GM18499 (cell line): Measurements from ENCODE around the gene GLB1L.

ENCODE experiments used
- ATAC-seq: cut with Tn5 transposase; IDR thresholded peaks from one replicate; pipeline ENCODE4 v1.9.1; 2021; ENCODE audit warnings: moderate number of reproducible peaks; ENCODE audit not compliant: insufficient read depth, unreplicated experiment

GLB1L gene

GRCh38 chr2:219254590-219255201 lies 9.5 kb upstream of the GLB1L start:
- ATAC-seq, result no peak

GRCh38 chr2:219253753-219254589 lies 8.7 kb upstream of the GLB1L start, which contains the start of gene TUBA4A:
TSS of gene TUBA4A (minus strand) at chr2:219253918. CDS start at chr2:219253858, 60 bp downstream.
- ATAC-seq, result no peak

GRCh38 chr2:219252900-219253752 lies 7.9 kb upstream of the GLB1L start, which contains the start of gene TUBA4B:
TSS of gene TUBA4B (plus strand) at chr2:219253243. CDS start at chr2:219253408, 165 bp downstream.
- no peak for ATAC-seq

GRCh38 chr2:219252570-219252899 lies 7.3 kb upstream of the GLB1L start:
- no peak for ATAC-seq

- no peak for ATAC-seq
Observed at GRCh38 chr2:219252084-219252483, 6.8 kb upstream of the GLB1L start.

GRCh38 chr2:219251656-219252055 lies 6.4 kb upstream of the GLB1L start:
- ATAC-seq, result no peak

- no peak for ATAC-seq
Observed at GRCh38 chr2:219250049-219250781, 5.0 kb upstream of the GLB1L start.

GRCh38 chr2:219249203-219249980 lies 4.1 kb upstream of the GLB1L start:
- peak; percentile 29 for ATAC-seq

- ATAC-seq, result no peak
Observed at GRCh38 chr2:219248845-219249202, 3.6 kb upstream of the GLB1L start.

- ATAC-seq, result no peak
Observed at GRCh38 chr2:219247678-219248642, 2.7 kb upstream of the GLB1L start.

- ATAC-seq, result no peak
Observed at GRCh38 chr2:219246559-219246958, 1.3 kb upstream of the GLB1L start.

GRCh38 chr2:219245899-219246230 lies 621 bp upstream of the GLB1L start:
- no peak for ATAC-seq

- ATAC-seq, result no peak
Observed at GRCh38 chr2:219244789-219245147, 476 bp downstream of the GLB1L start.

- no peak for ATAC-seq
Observed at GRCh38 chr2:219243291-219243761, 1.9 kb downstream of the GLB1L start.

GRCh38 chr2:219234331-219234730 lies 10.9 kb downstream of the GLB1L start:
- ATAC-seq, result no peak

- ATAC-seq, result no peak
Observed at GRCh38 chr2:219230059-219230540, 15.1 kb downstream of the GLB1L start.

GRCh38 chr2:219229305-219230058 lies 15.8 kb downstream of the GLB1L start, which contains the start of the genes ANKZF1 and ATG9A:
TSS of gene ANKZF1 (plus strand) at chr2:219229806. CDS start at chr2:219230258, 452 bp downstream.
TSS of gene ATG9A (minus strand) at chr2:219229636. CDS start at chr2:219228024, 1,612 bp downstream.
- ATAC-seq, result peak; percentile 93
